WTC11 (cell line): Measurements from ENCODE around the gene LAMA5. TPM values are rescaled to one million over a fixed set of nuclear protein-coding genes. Genes with fewer than 3 reads are reported as not detected.

Experiments
- ATF1 ChIP-seq: sonication (generic); formaldehyde crosslinking; IDR thresholded peaks from 2 replicates; pipeline ENCODE4 v1.8.1; 2023; ENCODE audit warnings: mild to moderate bottlenecking, moderate library complexity, missing genetic modification reagents
- ATF2 ChIP-seq: sonication (generic); formaldehyde crosslinking; IDR thresholded peaks from 2 replicates; pipeline ENCODE4 v1.8.1; 2022; ENCODE audit warnings: low read depth, missing genetic modification reagents, borderline replicate concordance
- CTCF ChIP-seq: fragments of 200-600 bp; IDR thresholded peaks from 2 replicates; pipeline ENCODE4 v1.8.0; 2022; ENCODE audit warnings: antibody characterized with exemption
- E2F1 ChIP-seq: sonication (generic); formaldehyde crosslinking; IDR thresholded peaks from 2 replicates; pipeline ENCODE4 v1.8.0; 2022; ENCODE audit warnings: mild to moderate bottlenecking, missing genetic modification reagents
- EMX1 ChIP-seq: fragments of 250-450 bp; sonication (Bioruptor Pico); IDR thresholded peaks from 2 replicates; pipeline ENCODE4 v1.8.0; 2021; ENCODE audit warnings: mild to moderate bottlenecking
- ESRRA ChIP-seq: sonication (generic); formaldehyde crosslinking; IDR thresholded peaks from 2 replicates; pipeline ENCODE4 v1.8.1; 2022; ENCODE audit warnings: mild to moderate bottlenecking, missing genetic modification reagents, borderline replicate concordance
- NFATC4 ChIP-seq: fragments of 250-450 bp; sonication (Bioruptor Pico); IDR thresholded peaks from 2 replicates; pipeline ENCODE4 v1.9.0; 2021; ENCODE audit warnings: mild to moderate bottlenecking
- NFE2L1 ChIP-seq: sonication (generic); formaldehyde crosslinking; IDR thresholded peaks from 2 replicates; pipeline ENCODE4 v1.8.1; 2023; ENCODE audit warnings: missing genetic modification reagents
- NR2C2 ChIP-seq: sonication (generic); formaldehyde crosslinking; IDR thresholded peaks from 2 replicates; pipeline ENCODE4 v1.8.0; 2022; ENCODE audit warnings: mild to moderate bottlenecking, missing genetic modification reagents
- SMAD3 ChIP-seq: sonication (generic); formaldehyde crosslinking; IDR thresholded peaks from 2 replicates; pipeline ENCODE4 v1.8.0; 2022; ENCODE audit warnings: missing genetic modification reagents, mild to moderate bottlenecking, borderline replicate concordance
- SMAD4 ChIP-seq: sonication (generic); formaldehyde crosslinking; IDR thresholded peaks from 2 replicates; pipeline ENCODE4 v1.8.0; 2022; ENCODE audit warnings: mild to moderate bottlenecking, missing genetic modification reagents
- SP1 ChIP-seq: sonication (generic); formaldehyde crosslinking; conservative IDR thresholded peaks from 2 replicates; pipeline ENCODE4 v1.8.1; 2022; ENCODE audit warnings: missing genetic modification reagents
- TCF7 ChIP-seq: sonication (generic); formaldehyde crosslinking; IDR thresholded peaks from 2 replicates; pipeline ENCODE4 v1.8.0; 2022; ENCODE audit warnings: mild to moderate bottlenecking, low read depth, missing genetic modification reagents, moderate library complexity
- TEAD1 ChIP-seq: sonication (generic); formaldehyde crosslinking; IDR thresholded peaks from 2 replicates; pipeline ENCODE4 v1.8.0; 2022; ENCODE audit warnings: mild to moderate bottlenecking, missing genetic modification reagents
- ZNF263 ChIP-seq: sonication (generic); formaldehyde crosslinking; IDR thresholded peaks from 2 replicates; pipeline ENCODE4 v1.8.1; 2022; ENCODE audit warnings: low read depth, mild to moderate bottlenecking, moderate library complexity, missing genetic modification reagents
- ZNF317 ChIP-seq: sonication (generic); formaldehyde crosslinking; IDR thresholded peaks from 2 replicates; pipeline ENCODE4 v1.8.1; 2023; ENCODE audit warnings: low read depth, mild to moderate bottlenecking, moderate library complexity, missing genetic modification reagents, borderline replicate concordance
- ZNF396 ChIP-seq: fragments of 250-450 bp; sonication (Bioruptor Pico); IDR thresholded peaks from 2 replicates; pipeline ENCODE4 v1.8.0; 2021; ENCODE audit warnings: mild to moderate bottlenecking, moderate library complexity, borderline replicate concordance
- total RNA-seq: library from RNA; stranded (reverse); gene quantifications from 3 replicates; pipeline ENCODE4 v1.2.3, GENCODE V29; 2021
- TF ChIP-seq, protein P1 (sequence below): fragments of 250-450 bp; sonication (Bioruptor Pico); conservative IDR thresholded peaks from 2 replicates; pipeline ENCODE4 v1.9.0; 2021; ENCODE audit warnings: mild to moderate bottlenecking
- TF ChIP-seq, protein P2 (sequence below): sonication (generic); formaldehyde crosslinking; IDR thresholded peaks from 2 replicates; pipeline ENCODE4 v1.8.1; 2022; ENCODE audit warnings: mild to moderate bottlenecking, missing genetic modification reagents, moderate library complexity, borderline replicate concordance
- TF ChIP-seq, protein P3 (sequence below): sonication (generic); formaldehyde crosslinking; IDR thresholded peaks from 2 replicates; pipeline ENCODE4 v1.8.1; 2023; ENCODE audit warnings: mild to moderate bottlenecking, missing genetic modification reagents
- TF ChIP-seq, protein P4 (sequence below): fragments of 250-450 bp; sonication (Bioruptor Pico); IDR thresholded peaks from 2 replicates; pipeline ENCODE4 v1.9.0; 2021; ENCODE audit warnings: mild to moderate bottlenecking, borderline replicate concordance

The LAMA5 gene
- total RNA-seq, 1 experiment from 2014 or later = 329 TPM

GRCh38 chr20:62388839-62389600, 21.9 kb upstream of the LAMA5 start (continued):
- TF ChIP-seq SP1 (no peak), E2F1 (no peak), EMX1 (CRISPR knock-in tag) (peak; percentile 85), CTCF (no peak), TEAD1 (no peak), SMAD4 (CRISPR knock-in tag) (no peak), TCF7 (CRISPR knock-in tag) (no peak), ZNF396 (CRISPR knock-in tag) (no peak), ZNF317 (CRISPR knock-in tag) (no peak), ATF2 (CRISPR knock-in tag) (no peak), NFE2L1 (CRISPR knock-in tag) (no peak), ESRRA (CRISPR knock-in tag) (no peak), SMAD3 (0 out of 2 replicates have a peak, but pooled peaks have one; percentile 15), ZNF263 (CRISPR knock-in tag) (no peak), NFATC4 (CRISPR knock-in tag) (no peak), ATF1 (CRISPR knock-in tag) (no peak), NR2C2 (CRISPR knock-in tag) (no peak)
- TF ChIP-seq, protein P1, sequence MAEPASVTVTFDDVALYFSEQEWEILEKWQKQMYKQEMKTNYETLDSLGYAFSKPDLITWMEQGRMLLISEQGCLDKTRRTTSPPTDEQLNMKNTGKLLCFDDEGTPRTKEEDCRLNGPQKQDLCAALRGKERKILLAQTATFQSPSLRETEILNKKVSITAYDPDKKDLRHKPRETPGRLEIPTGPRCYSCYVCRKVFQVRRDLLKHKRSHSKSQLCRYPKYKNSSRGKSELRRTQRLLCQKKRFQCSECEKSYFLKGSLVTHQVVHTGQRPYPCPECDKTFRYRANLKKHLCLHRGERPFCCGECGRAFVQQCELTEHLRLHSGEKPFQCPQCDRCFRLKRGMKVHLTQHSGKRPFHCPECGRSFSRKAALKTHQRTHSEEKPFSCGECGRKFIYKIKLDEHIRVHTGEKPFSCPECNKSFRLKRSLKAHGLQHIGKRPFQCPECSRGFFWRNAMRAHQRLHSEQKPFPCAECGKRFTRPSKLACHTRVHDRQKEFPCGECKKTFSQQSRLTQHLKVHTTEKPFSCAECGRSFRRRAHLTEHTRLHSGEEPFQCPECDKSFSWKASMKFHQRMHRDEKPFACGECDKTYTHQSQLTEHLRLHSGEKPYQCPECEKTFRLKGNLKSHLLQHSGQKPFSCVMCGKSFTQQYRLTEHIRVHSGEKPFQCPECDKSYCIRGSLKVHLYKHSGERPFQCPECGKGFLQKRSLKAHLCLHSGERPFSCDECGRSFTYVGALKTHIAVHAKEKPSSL (CRISPR knock-in tag) = no peak
- TF ChIP-seq, protein P2, sequence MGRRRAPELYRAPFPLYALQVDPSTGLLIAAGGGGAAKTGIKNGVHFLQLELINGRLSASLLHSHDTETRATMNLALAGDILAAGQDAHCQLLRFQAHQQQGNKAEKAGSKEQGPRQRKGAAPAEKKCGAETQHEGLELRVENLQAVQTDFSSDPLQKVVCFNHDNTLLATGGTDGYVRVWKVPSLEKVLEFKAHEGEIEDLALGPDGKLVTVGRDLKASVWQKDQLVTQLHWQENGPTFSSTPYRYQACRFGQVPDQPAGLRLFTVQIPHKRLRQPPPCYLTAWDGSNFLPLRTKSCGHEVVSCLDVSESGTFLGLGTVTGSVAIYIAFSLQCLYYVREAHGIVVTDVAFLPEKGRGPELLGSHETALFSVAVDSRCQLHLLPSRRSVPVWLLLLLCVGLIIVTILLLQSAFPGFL (CRISPR knock-in tag) = no peak
- TF ChIP-seq, protein P3, sequence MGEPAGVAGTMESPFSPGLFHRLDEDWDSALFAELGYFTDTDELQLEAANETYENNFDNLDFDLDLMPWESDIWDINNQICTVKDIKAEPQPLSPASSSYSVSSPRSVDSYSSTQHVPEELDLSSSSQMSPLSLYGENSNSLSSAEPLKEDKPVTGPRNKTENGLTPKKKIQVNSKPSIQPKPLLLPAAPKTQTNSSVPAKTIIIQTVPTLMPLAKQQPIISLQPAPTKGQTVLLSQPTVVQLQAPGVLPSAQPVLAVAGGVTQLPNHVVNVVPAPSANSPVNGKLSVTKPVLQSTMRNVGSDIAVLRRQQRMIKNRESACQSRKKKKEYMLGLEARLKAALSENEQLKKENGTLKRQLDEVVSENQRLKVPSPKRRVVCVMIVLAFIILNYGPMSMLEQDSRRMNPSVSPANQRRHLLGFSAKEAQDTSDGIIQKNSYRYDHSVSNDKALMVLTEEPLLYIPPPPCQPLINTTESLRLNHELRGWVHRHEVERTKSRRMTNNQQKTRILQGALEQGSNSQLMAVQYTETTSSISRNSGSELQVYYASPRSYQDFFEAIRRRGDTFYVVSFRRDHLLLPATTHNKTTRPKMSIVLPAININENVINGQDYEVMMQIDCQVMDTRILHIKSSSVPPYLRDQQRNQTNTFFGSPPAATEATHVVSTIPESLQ (CRISPR knock-in tag) = no peak
- TF ChIP-seq, protein P4, sequence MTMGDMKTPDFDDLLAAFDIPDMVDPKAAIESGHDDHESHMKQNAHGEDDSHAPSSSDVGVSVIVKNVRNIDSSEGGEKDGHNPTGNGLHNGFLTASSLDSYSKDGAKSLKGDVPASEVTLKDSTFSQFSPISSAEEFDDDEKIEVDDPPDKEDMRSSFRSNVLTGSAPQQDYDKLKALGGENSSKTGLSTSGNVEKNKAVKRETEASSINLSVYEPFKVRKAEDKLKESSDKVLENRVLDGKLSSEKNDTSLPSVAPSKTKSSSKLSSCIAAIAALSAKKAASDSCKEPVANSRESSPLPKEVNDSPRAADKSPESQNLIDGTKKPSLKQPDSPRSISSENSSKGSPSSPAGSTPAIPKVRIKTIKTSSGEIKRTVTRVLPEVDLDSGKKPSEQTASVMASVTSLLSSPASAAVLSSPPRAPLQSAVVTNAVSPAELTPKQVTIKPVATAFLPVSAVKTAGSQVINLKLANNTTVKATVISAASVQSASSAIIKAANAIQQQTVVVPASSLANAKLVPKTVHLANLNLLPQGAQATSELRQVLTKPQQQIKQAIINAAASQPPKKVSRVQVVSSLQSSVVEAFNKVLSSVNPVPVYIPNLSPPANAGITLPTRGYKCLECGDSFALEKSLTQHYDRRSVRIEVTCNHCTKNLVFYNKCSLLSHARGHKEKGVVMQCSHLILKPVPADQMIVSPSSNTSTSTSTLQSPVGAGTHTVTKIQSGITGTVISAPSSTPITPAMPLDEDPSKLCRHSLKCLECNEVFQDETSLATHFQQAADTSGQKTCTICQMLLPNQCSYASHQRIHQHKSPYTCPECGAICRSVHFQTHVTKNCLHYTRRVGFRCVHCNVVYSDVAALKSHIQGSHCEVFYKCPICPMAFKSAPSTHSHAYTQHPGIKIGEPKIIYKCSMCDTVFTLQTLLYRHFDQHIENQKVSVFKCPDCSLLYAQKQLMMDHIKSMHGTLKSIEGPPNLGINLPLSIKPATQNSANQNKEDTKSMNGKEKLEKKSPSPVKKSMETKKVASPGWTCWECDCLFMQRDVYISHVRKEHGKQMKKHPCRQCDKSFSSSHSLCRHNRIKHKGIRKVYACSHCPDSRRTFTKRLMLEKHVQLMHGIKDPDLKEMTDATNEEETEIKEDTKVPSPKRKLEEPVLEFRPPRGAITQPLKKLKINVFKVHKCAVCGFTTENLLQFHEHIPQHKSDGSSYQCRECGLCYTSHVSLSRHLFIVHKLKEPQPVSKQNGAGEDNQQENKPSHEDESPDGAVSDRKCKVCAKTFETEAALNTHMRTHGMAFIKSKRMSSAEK = no peak
